H1 (cell line): Measurements from ENCODE around the gene NR4A3. TPM values are rescaled to one million over a fixed set of nuclear protein-coding genes. Genes with fewer than 3 reads are reported as not detected.

Experiments used
- BACH1 ChIP-seq: IDR thresholded peaks from 2 replicates; pipeline ENCODE4 v1.6.1; 2012; ENCODE audit warnings: low read length, improper control_type of control experiment
- CEBPB ChIP-seq: IDR thresholded peaks from 2 replicates; pipeline ENCODE4 v1.6.1; 2012; ENCODE audit warnings: low read depth, low read length
- CHD2 ChIP-seq: IDR thresholded peaks from 2 replicates; pipeline ENCODE4 v1.6.1; 2012; ENCODE audit warnings: low read length, improper control_type of control experiment
- CTCF ChIP-seq, 3 experiments: IDR thresholded peaks; 1 replicate in 2 of 3; 2 replicates in 1 of 3; pipeline versions ENCODE4 v1.5.1 to v1.6.1; 2011; ENCODE audit warnings: low read length in 3 of 3, mild to moderate bottlenecking in 3 of 3, inconsistent platforms in 2 of 3, low read depth in 1 of 3, moderate library complexity in 1 of 3; ENCODE audit not compliant: insufficient read depth in 1 of 3; ENCODE audit errors: control extremely low read depth in 1 of 3
- GABPA ChIP-seq: IDR thresholded peaks from 2 replicates; pipeline ENCODE4 v1.6.1; 2011; ENCODE audit warnings: mild to moderate bottlenecking, low read length, moderate library complexity, borderline replicate concordance; ENCODE audit not compliant: insufficient read depth
- PHF8 ChIP-seq: fragments of 200-600 bp; sonication (generic); conservative IDR thresholded peaks from 2 replicates; pipeline ENCODE4 v1.7.1; 2012; ENCODE audit warnings: low read depth, mild to moderate bottlenecking, inconsistent platforms, low read length, moderate library complexity
- POLR2AphosphoS5 ChIP-seq: IDR thresholded peaks from 2 replicates; pipeline ENCODE4 v1.6.1; 2011; ENCODE audit warnings: low read depth, low read length
- RBBP5 ChIP-seq: IDR thresholded peaks from 2 replicates; pipeline ENCODE4 v1.7.1; 2012; ENCODE audit warnings: low read depth, mild to moderate bottlenecking, inconsistent platforms, low read length, moderate library complexity, borderline replicate concordance
- SP2 ChIP-seq: IDR thresholded peaks from 2 replicates; pipeline ENCODE4 v1.6.1; 2012; ENCODE audit warnings: mild to moderate bottlenecking, low read length, inconsistent platforms
- TAF1 ChIP-seq: IDR thresholded peaks from 2 replicates; pipeline ENCODE4 v1.6.1; 2011; ENCODE audit warnings: mild to moderate bottlenecking, low read depth, low read length
- TCF12 ChIP-seq: IDR thresholded peaks from 2 replicates; pipeline ENCODE4 v1.6.1; 2011; ENCODE audit warnings: low read depth, mild to moderate bottlenecking, low read length
- USF2 ChIP-seq: IDR thresholded peaks from 2 replicates; pipeline ENCODE4 v1.6.1; 2011; ENCODE audit warnings: low read length, improper control_type of control experiment
- polyA plus RNA-seq, 7 experiments: library from polyadenylated mRNA; depleted of rRNA in 3 of 7; stranded (reverse) in 5 of 7; unstranded in 2 of 7; fragments of >200 nt in 5 of 7; fragments of 200-250 nt in 2 of 7; gene quantifications; 1 replicate in 5 of 7; 2 replicates in 1 of 7; 4 replicates in 1 of 7; pipeline versions ENCODE4 v1.2.1 to v1.2.3, GENCODE V29; 2011 to 2013; ENCODE audit warnings: missing spikeins in 2 of 7, mixed read lengths in 2 of 7
- total RNA-seq: library from RNA; stranded (reverse); fragmentation: NEBNext Ultra II Directional; extraction: Animal tissue kit (Norgen Biotek cat#: 25700); gene quantifications from 2 replicates; pipeline ENCODE4 v1.2.1, GENCODE V29; 2021

NR4A3 gene
- total and polyA plus RNA-seq, 2 of the 8 experiments (the other 6 are each of a cell fraction or from before 2014, with no cell fraction given), result 0.05 to 0.30 TPM

GRCh38 chr9:99809586-99810319 lies 11.9 kb upstream of the NR4A3 start (continued):
- TF ChIP-seq CTCF (IDR thresholded peaks at IDR 0.05; ENCODE audit: control extremely low read depth in 1 of 3, insufficient read depth in 1 of 3, low read depth in 1 of 3, low read length in 3 of 3) (no peak), POLR2AphosphoS5 (no peak), RBBP5 (no peak), TCF12 (no peak), CHD2 (no peak), BACH1 (no peak), CEBPB (no peak), PHF8 (no peak), GABPA (no peak), USF2 (no peak), TAF1 (no peak), SP2 (no peak)
